ENCODE measurements around the gene CC2D2A.

The CC2D2A gene

GRCh38 chr4:15544248-15544729 is 74.6 kb downstream of the CC2D2A start:
- TF ChIP-seq CTCF (IDR thresholded peaks at IDR 0.05; ENCODE audit: extremely low read depth, insufficient read depth, missing control alignments), result no peak
- DNase-seq (ENCODE audit: low spot score), result no peak
- in situ Hi-C loops (cut with MboI; ENCODE audit: low pct_unique_long_range_greater_than_20kb, low sequenced_read_pairs, unreplicated experiment), result no loop called here

GRCh38 chr4:15545371-15545770 is 75.7 kb downstream of the CC2D2A start:
- DNase-seq (ENCODE audit: low spot score), result no peak
- no peak for TF ChIP-seq CTCF (IDR thresholded peaks at IDR 0.05; ENCODE audit: extremely low read depth, insufficient read depth, missing control alignments)
- in situ Hi-C loops (cut with MboI; ENCODE audit: low pct_unique_long_range_greater_than_20kb, low sequenced_read_pairs, unreplicated experiment), result no loop called here

- in situ Hi-C loops (cut with MboI; ENCODE audit: low pct_unique_long_range_greater_than_20kb, low sequenced_read_pairs, unreplicated experiment), result no loop called here
- no peak for TF ChIP-seq CTCF (IDR thresholded peaks at IDR 0.05; ENCODE audit: extremely low read depth, insufficient read depth, missing control alignments)
- peak; percentile 18 for DNase-seq (ENCODE audit: low spot score)
Measured at GRCh38 chr4:15547392-15547791, 77.7 kb downstream of the CC2D2A start.

- in situ Hi-C loops (cut with MboI; ENCODE audit: low pct_unique_long_range_greater_than_20kb, low sequenced_read_pairs, unreplicated experiment), result no loop called here
- DNase-seq (ENCODE audit: low spot score), result no peak
- no peak for TF ChIP-seq CTCF (IDR thresholded peaks at IDR 0.05; ENCODE audit: extremely low read depth, insufficient read depth, missing control alignments)
Measured at GRCh38 chr4:15550491-15550890, 80.8 kb downstream of the CC2D2A start.

GRCh38 chr4:15551740-15552446 is 82.2 kb downstream of the CC2D2A start:
- in situ Hi-C loops (cut with MboI; ENCODE audit: low pct_unique_long_range_greater_than_20kb, low sequenced_read_pairs, unreplicated experiment), result no loop called here
- no peak for TF ChIP-seq CTCF (IDR thresholded peaks at IDR 0.05; ENCODE audit: extremely low read depth, insufficient read depth, missing control alignments)
- DNase-seq (ENCODE audit: low spot score), result no peak

GRCh38 chr4:15552557-15553362 is 83.1 kb downstream of the CC2D2A start:
- in situ Hi-C loops (cut with MboI; ENCODE audit: low pct_unique_long_range_greater_than_20kb, low sequenced_read_pairs, unreplicated experiment), result no loop called here
- DNase-seq (ENCODE audit: low spot score), result no peak
- no peak for TF ChIP-seq CTCF (IDR thresholded peaks at IDR 0.05; ENCODE audit: extremely low read depth, insufficient read depth, missing control alignments)
